Ramos (cell line): ENCODE results near the gene TP73.

Source experiments
- in situ Hi-C: fragments of 300-500 bp; cut with MboI; formaldehyde crosslinking; loops from one replicate; pipeline ENCODE4 v1.14.3; 2022; ENCODE audit warnings: low sequenced_read_pairs; ENCODE audit not compliant: unreplicated experiment

Gene TP73

DNA sequence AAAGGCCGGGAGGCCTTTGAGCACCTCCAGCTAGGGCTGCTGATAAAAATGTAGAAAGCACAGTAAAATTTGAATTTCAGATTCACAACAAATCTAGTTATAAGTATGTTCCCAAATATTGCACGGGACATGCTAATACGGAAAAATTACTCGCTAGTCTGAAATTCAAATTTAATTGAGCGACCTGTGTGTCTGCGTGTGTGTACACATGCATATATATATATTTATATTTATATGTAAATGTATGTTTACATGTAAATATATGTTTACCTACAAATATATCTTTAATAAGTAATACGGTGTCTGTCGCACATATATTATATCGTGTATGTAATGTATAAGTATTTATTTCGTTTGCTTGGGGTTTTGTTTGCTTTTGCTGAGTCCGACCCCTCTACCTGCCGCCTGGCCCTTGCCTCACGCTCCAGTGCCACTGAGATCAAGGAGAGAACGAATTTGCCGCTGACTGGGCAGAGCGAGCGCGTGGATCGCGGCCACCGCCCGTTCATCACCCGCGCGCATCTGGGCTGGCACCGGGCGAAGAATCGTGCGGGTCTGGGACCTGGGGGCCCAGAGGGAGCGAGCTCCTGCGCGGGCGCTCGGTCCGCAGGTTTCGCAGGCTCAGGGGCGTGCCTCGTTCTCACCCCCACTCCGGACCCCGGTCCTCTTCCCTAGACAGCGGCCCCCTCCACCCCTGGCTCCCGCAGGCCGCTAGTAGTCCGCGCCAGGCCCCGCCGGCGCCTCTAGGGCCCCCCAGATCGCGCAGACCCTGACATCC lies 1.9 kb upstream of the TP73 start:
- in situ Hi-C loops, result loop anchor here (25.0 kb wide), 1 partner anchor 387 kb away; no protein-coding TSS in a partner anchor

DNA sequence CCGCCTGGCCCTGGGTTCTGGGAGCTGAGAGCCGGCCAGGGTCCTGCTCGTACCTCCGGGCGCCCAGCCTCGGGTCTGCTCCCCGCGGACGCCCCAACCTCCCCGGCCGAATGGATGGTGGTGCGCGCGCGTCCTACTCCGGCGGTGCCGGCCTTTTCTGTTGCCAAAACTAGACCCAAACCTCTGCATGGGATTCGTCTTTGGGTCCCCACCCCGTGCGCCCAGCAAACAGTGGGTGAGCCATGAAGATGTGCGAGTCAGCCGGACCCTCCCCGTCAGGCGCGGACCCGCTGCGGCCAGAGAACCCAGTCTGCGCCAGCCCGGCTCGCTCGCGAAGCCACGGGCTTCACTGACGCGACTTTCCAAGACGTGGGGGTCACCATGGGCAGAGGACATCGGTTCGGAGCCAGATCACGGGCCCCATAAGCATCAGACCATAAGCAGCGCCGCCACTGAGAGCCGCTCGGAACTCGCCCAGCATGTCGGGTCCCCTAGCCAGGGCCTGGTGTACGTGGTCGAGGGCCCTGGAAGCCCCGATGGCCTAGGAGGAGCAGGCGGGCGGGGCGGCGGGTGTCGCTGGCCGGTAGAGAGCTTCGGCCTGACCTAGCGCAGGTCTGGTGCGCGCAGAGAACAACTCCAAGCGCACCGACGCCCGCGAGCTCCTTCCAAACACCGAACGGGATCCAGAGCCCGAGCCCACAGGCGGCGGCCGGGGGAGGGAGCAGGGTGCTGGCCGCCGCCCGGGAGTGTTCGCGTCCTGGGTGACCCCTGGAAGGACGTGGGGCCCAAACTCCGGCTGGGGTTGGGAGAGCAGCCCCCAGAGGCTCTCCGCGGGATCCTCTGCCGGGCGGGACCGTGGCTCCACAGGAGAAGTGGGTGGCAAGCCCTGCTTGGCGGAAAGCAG lies 1.0 kb upstream of the TP73 start:
- in situ Hi-C loops, result loop anchor here (25.0 kb wide), 1 partner anchor 386 kb away; no protein-coding TSS in a partner anchor

- in situ Hi-C loops, result loop anchor here (25.0 kb wide), 1 partner anchor 385 kb away; no protein-coding TSS in a partner anchor
Observed at GRCh38 chr1:3652548-3653285, 401 bp downstream of the TP73 start.

DNA sequence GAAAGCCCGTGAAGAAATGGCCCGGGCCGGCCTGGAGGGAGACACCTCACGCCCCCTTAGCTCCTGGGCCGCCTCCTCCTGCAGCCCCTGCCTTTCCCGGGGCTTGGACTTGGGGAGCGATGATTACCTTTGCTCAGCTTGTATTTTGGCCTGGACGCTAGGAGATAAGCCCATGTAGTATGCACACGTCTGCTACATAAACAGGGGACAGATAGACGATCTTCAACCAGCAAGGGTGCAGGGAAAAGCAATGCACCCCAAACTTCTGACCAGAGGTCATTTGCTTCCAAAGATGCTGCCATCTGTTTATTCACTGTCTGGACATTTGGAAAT lies 936 bp downstream of the TP73 start:
- in situ Hi-C loops, result loop anchor here (25.0 kb wide), 1 partner anchor 384 kb away; no protein-coding TSS in a partner anchor

GRCh38 chr1:3654549-3655281 lies 2.4 kb downstream of the TP73 start:
- in situ Hi-C loops, result loop anchor here (25.0 kb wide), 1 partner anchor 383 kb away; no protein-coding TSS in a partner anchor

DNA sequence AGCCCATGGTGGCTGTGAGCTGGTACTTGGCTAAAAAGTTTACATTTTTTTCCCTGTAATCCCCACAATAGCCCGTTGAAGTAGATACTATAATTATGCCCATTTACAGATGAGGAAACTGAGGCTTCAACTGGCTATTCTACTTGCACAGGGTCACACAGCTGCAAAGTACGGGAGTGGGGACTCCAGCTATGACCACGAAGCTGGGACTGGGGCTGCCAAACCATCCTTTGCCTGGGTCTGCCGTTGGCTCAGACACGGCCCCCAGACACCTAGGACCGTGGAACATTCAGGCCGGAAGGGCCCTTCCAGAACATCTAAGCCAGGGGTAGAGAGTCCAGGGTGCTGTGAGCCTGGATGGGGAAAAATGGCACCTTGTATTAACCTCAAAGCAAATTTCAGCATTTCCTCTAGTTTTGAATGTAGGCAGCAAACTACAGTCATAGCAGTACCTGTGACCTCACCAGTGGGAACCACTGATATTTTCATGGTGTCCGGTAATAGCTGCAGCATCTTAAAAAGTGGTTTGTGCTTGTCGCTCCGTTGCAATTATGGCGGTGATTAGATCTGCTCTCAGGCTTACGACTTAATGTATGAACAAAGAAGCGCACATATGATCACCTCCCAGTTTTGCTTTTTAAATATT lies 4.3 kb downstream of the TP73 start:
- in situ Hi-C loops, result loop anchor here (25.0 kb wide), 1 partner anchor 381 kb away; no protein-coding TSS in a partner anchor

GRCh38 chr1:3657096-3657475 lies 4.8 kb downstream of the TP73 start:
- in situ Hi-C loops, result loop anchor here (25.0 kb wide), 1 partner anchor 380 kb away; no protein-coding TSS in a partner anchor

DNA sequence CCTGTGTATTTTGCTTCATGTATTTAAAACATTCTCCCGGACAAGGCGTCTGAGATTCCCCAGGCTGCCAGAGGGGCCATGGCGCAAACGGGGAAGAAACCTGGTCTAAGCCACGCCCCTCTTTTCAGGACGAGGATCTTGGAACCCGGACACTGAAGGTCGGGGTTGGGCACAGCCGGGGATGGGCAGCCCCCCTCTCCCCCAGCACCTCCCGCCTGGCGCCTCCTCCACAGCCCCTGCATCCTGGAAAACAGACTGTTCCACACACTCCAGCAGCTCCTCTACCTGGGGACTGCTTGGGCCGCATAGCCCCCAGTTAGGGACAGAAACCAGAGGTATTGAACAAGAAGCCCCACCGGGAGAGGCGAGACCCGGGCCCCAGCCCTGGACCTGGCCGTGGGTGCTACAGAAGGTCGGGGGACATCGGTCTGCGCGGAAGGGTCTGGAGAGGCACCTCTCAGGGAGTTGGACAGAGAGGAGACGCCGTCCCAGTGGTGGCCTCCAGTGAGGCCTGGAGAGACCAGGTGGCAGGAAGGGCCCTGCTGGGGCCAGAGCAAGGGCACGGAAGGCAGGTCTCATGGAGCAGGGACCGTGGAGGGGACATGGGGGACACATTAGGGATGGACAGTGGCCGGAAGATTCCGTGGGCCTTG lies 5.4 kb downstream of the TP73 start:
- in situ Hi-C loops, result loop anchor here (25.0 kb wide), 1 partner anchor 380 kb away; no protein-coding TSS in a partner anchor

- in situ Hi-C loops, result loop anchor here (25.0 kb wide), 1 partner anchor 379 kb away; no protein-coding TSS in a partner anchor
Observed at GRCh38 chr1:3658231-3658615, 5.9 kb downstream of the TP73 start.

DNA sequence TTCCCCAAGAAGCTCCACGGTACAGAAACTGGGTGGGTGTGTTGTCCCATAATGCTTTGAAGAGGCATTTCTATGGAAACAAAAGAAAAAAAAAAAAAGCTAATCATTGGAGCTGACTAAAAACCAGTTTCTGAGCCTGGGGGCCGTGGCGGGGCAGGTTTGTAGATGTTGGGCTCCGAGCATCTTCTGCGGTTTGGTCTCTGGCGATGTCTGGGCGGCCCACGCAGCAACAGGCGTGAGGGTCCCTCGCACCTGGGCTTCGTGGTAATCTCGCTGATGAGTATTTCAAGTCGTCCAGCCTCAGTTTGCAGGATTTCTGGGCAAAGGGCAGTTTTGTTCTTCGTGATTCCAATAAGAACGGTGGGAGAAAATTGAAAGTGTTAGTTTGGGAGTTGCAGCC lies 6.8 kb downstream of the TP73 start:
- in situ Hi-C loops, result loop anchor here (25.0 kb wide), 1 partner anchor 378 kb away; no protein-coding TSS in a partner anchor

DNA sequence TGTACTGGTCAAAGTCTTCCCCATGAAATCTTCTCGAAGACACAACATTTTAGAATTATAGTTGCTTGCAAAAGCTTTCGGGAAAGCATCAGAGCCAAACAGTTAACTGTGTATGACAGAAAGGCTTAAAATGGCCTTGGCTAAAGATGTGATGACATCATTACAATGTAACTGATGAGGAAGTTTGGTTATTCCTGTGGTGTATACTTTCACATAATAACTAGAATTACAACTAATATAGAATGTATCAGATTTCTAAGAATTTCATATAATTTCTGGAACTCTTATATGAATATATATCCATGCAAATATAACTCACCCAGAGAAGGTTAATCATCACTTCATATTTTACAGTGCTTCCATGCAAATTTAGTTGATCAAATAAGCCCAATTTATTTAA lies 8.4 kb downstream of the TP73 start:
- in situ Hi-C loops, result loop anchor here (25.0 kb wide), 1 partner anchor 377 kb away; no protein-coding TSS in a partner anchor

GRCh38 chr1:3661631-3662030 lies 9.3 kb downstream of the TP73 start:
- in situ Hi-C loops, result loop anchor here (25.0 kb wide), 1 partner anchor 376 kb away; no protein-coding TSS in a partner anchor

- in situ Hi-C loops, result loop anchor here (25.0 kb wide), 1 partner anchor 375 kb away; no protein-coding TSS in a partner anchor
Observed at GRCh38 chr1:3662080-3662671, 9.9 kb downstream of the TP73 start.

- in situ Hi-C loops, result loop anchor here (25.0 kb wide), 1 partner anchor 373 kb away; no protein-coding TSS in a partner anchor
Observed at GRCh38 chr1:3663999-3664699, 11.8 kb downstream of the TP73 start.

DNA sequence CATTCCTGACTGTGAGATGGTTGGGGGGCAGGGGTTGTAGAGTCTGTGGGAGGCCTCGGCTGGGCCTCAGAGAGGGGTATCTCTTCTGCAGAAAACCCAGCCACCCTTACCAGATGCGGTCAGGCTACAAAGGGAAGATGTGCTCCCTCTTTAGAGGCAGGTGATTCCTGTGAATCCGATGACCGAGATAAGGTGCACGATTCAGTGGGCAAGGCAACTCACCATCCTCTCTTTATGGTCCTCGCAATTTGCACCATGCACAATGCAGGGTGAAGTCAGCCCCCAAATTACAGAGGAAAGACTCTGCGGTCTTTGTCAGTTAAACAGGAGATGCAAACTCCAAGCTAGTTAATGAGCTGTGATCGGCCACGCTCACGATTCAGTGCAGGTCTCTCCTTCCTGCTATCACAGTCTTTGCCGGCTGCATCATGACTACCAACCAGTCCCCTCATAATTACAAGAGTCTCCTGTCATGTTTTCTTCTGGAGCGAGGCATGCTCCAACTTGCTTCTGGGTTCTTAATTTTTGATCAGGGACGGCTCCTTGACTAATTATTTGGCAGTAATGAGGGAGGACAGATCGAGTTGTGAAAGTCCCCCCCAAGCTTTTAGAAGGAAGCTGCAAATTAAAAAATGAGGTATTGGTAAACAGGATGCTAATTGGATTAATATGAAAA lies 12.5 kb downstream of the TP73 start:
- in situ Hi-C loops, result loop anchor here (25.0 kb wide), 1 partner anchor 372 kb away; no protein-coding TSS in a partner anchor

- in situ Hi-C loops, result loop anchor here (25.0 kb wide), 1 partner anchor 369 kb away; no protein-coding TSS in a partner anchor
Observed at GRCh38 chr1:3668148-3668547, 15.8 kb downstream of the TP73 start.
